HepG2 (cell line): ENCODE results near the gene CFAP54. TPM values are rescaled to one million over a fixed set of nuclear protein-coding genes. Genes with fewer than 3 reads are reported as not detected.
A peak's percentile ranks its signal among the peaks of the same experiment; 100 is the strongest.

ENCODE experiments used
- ELF4 ChIP-seq: sonication (generic); formaldehyde crosslinking; IDR thresholded peaks from 2 replicates; pipeline ENCODE4 v1.5.0; 2020; ENCODE audit warnings: missing genetic modification reagents, mild to moderate bottlenecking, moderate library complexity, borderline replicate concordance
- ETV6 ChIP-seq: sonication (generic); formaldehyde crosslinking; conservative IDR thresholded peaks from 2 replicates; pipeline ENCODE4 v1.4.0; 2020; ENCODE audit warnings: missing genetic modification reagents
- FOXJ3 ChIP-seq: sonication (generic); formaldehyde crosslinking; IDR thresholded peaks from 2 replicates; pipeline ENCODE4 v1.4.0; 2020; ENCODE audit warnings: missing genetic modification reagents, mild to moderate bottlenecking, borderline replicate concordance
- HMGA1 ChIP-seq: sonication (generic); formaldehyde crosslinking; conservative IDR thresholded peaks from 2 replicates; pipeline ENCODE4 v1.4.0; 2020; ENCODE audit warnings: missing genetic modification reagents
- HNRNPUL1 ChIP-seq: fragments of 200-400 bp; formaldehyde crosslinking; IDR thresholded peaks from 2 replicates; pipeline ENCODE4 v1.6.1; 2017; ENCODE audit warnings: low read depth, mild to moderate bottlenecking, low read length, moderate library complexity
- KDM2A ChIP-seq: sonication (generic); formaldehyde crosslinking; IDR thresholded peaks from 2 replicates; pipeline ENCODE4 v1.4.0; 2020; ENCODE audit warnings: low read depth, missing genetic modification reagents, borderline replicate concordance
- MATR3 ChIP-seq: sonication (generic); formaldehyde crosslinking; IDR thresholded peaks from 2 replicates; pipeline ENCODE4 v1.4.0; 2020; ENCODE audit warnings: missing genetic modification reagents
- XBP1 ChIP-seq: sonication (generic); formaldehyde crosslinking; IDR thresholded peaks from 2 replicates; pipeline ENCODE4 v1.5.0; 2020; ENCODE audit warnings: missing genetic modification reagents
- ZNF274 ChIP-seq: sonication (generic); formaldehyde crosslinking; IDR thresholded peaks from 2 replicates; pipeline ENCODE4 v1.5.1; 2020; ENCODE audit warnings: mild to moderate bottlenecking, missing genetic modification reagents
- ZNF335 ChIP-seq: sonication (generic); formaldehyde crosslinking; IDR thresholded peaks from 2 replicates; pipeline ENCODE4 v1.4.0; 2020; ENCODE audit warnings: missing genetic modification reagents
- ZNF382 ChIP-seq: sonication (generic); formaldehyde crosslinking; IDR thresholded peaks from 2 replicates; pipeline ENCODE4 v1.5.0; 2020; ENCODE audit warnings: missing genetic modification reagents, mild to moderate bottlenecking, borderline replicate concordance
- ZNF441 ChIP-seq: sonication (generic); formaldehyde crosslinking; IDR thresholded peaks from 2 replicates; pipeline ENCODE4 v1.7.0; 2021; ENCODE audit warnings: missing genetic modification reagents, borderline replicate concordance
- ZNF607 ChIP-seq: sonication (generic); formaldehyde crosslinking; IDR thresholded peaks from 2 replicates; pipeline ENCODE4 v1.5.1; 2020; ENCODE audit warnings: missing genetic modification reagents, mild to moderate bottlenecking, borderline replicate concordance
- ZNF724P ChIP-seq: sonication (generic); formaldehyde crosslinking; IDR thresholded peaks from 2 replicates; pipeline ENCODE4 v1.8.0; 2022; ENCODE audit warnings: missing genetic modification reagents, borderline replicate concordance
- polyA plus RNA-seq, 8 experiments: library from polyadenylated mRNA; depleted of rRNA in 3 of 8; stranded (reverse) in 7 of 8; unstranded in 1 of 8; fragments of >200 nt; fragmentation: Illumina TruSeq in 4 of 8; extraction: Trizol in 4 of 8; gene quantifications; 2 replicates each; pipeline versions ENCODE4 v1.2.1 to v1.2.3, GENCODE V29; 2011 to 2016; ENCODE audit warnings: low read depth in 4 of 8, missing spikeins in 1 of 8, mixed read lengths in 1 of 8; ENCODE audit not compliant: insufficient read depth in 1 of 8
- total RNA-seq, 5 experiments: library from RNA; depleted of rRNA; stranded (reverse); fragments of >200 nt; fragmentation: Illumina TruSeq; extraction: Trizol; gene quantifications; 2 replicates each; pipeline ENCODE4 v1.2.3, GENCODE V29; 2016; ENCODE audit warnings: low read depth in 1 of 5
- TF ChIP-seq, protein P1 (sequence below): sonication (generic); formaldehyde crosslinking; IDR thresholded peaks from 2 replicates; pipeline ENCODE4 v1.5.1; 2020; ENCODE audit warnings: mild to moderate bottlenecking, missing genetic modification reagents, moderate library complexity
- TF ChIP-seq, protein P2 (sequence below): IDR thresholded peaks from 2 replicates; pipeline ENCODE4 v1.6.1; 2018; ENCODE audit warnings: missing genetic modification reagents
- TF ChIP-seq, protein P3 (sequence below): sonication (generic); formaldehyde crosslinking; IDR thresholded peaks from 2 replicates; pipeline ENCODE4 v1.8.0; 2022; ENCODE audit warnings: missing genetic modification reagents, mild to moderate bottlenecking, inconsistent platforms, borderline replicate concordance
- TF ChIP-seq, protein P4 (sequence below): sonication (generic); formaldehyde crosslinking; IDR thresholded peaks from 2 replicates; pipeline ENCODE4 v1.4.0; 2020; ENCODE audit warnings: mild to moderate bottlenecking, missing genetic modification reagents
- TF ChIP-seq, protein P5 (sequence below): sonication (generic); formaldehyde crosslinking; conservative IDR thresholded peaks from 2 replicates; pipeline ENCODE4 v1.8.0; 2022; ENCODE audit warnings: low read depth, missing genetic modification reagents
- TF ChIP-seq, protein P6 (sequence below): sonication (generic); formaldehyde crosslinking; IDR thresholded peaks from 2 replicates; pipeline ENCODE4 v1.5.0; 2020; ENCODE audit warnings: mild to moderate bottlenecking, missing genetic modification reagents
- TF ChIP-seq, protein P7 (sequence below): sonication (generic); formaldehyde crosslinking; IDR thresholded peaks from 2 replicates; pipeline ENCODE4 v1.4.0; 2020; ENCODE audit warnings: mild to moderate bottlenecking, low read depth, missing genetic modification reagents

CFAP54 gene
- total and polyA plus RNA-seq, 2 of the 13 experiments (the other 11 are each of a cell fraction or from before 2014, with no cell fraction given) = not detected

DNA sequence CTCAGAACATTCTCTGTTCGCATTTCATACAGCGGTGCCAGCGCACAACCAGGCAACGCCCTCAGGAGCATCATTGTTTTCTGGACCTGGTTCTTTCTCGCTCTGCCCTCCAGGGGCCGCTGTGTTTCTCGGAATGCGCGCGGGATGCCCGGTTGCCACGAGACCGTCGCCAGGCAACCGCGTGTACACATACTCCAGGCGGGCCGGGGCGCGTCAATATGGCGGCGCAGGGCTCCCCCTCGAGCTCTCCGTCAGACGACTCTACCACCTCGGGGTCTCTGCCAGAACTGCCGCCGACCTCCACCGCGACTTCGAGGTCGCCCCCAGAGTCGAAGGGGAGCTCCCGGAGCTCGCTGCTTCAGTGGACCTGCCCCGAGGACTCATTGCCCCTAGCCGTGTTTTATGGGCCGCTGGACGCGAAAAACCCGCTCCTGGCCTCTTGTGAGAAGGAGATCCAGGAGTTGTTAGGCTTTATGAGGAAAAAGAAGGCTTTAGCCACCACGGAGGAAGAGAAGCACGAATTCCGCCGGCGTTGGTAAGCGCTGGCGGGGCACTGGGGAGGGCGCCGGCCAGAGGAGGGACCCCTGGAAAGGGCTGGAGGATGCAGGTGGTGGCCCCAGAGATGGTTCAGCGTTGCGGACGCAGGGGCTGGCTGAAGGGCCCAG, at the start of gene CFAP54 (continued):
- TF ChIP-seq, protein P1, sequence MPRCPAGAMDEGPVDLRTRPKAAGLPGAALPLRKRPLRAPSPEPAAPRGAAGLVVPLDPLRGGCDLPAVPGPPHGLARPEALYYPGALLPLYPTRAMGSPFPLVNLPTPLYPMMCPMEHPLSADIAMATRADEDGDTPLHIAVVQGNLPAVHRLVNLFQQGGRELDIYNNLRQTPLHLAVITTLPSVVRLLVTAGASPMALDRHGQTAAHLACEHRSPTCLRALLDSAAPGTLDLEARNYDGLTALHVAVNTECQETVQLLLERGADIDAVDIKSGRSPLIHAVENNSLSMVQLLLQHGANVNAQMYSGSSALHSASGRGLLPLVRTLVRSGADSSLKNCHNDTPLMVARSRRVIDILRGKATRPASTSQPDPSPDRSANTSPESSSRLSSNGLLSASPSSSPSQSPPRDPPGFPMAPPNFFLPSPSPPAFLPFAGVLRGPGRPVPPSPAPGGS (CRISPR knock-in tag) = no peak
- TF ChIP-seq ZNF607 (CRISPR knock-in tag) (no peak), ZNF724P (no peak), HMGA1 (CRISPR knock-in tag) (no peak), ZNF335 (CRISPR knock-in tag) (0 out of 2 replicates have a peak, but pooled peaks have one; percentile 28), ETV6 (no peak), ZNF382 (no peak), ELF4 (no peak), MATR3 (CRISPR knock-in tag) (no peak), XBP1 (CRISPR knock-in tag) (no peak), HNRNPUL1 (no peak), KDM2A (CRISPR knock-in tag) (peak; percentile 89; the same call in 1 of the 2 replicates), ZNF274 (CRISPR knock-in tag) (peak; percentile 78; the same call in 1 of the 2 replicates), ZNF441 (CRISPR knock-in tag) (no peak), FOXJ3 (CRISPR knock-in tag) (peak; percentile 77)
- TF ChIP-seq, protein P2, sequence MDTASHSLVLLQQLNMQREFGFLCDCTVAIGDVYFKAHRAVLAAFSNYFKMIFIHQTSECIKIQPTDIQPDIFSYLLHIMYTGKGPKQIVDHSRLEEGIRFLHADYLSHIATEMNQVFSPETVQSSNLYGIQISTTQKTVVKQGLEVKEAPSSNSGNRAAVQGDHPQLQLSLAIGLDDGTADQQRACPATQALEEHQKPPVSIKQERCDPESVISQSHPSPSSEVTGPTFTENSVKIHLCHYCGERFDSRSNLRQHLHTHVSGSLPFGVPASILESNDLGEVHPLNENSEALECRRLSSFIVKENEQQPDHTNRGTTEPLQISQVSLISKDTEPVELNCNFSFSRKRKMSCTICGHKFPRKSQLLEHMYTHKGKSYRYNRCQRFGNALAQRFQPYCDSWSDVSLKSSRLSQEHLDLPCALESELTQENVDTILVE (CRISPR knock-in tag) = no peak
- TF ChIP-seq, protein P3, sequence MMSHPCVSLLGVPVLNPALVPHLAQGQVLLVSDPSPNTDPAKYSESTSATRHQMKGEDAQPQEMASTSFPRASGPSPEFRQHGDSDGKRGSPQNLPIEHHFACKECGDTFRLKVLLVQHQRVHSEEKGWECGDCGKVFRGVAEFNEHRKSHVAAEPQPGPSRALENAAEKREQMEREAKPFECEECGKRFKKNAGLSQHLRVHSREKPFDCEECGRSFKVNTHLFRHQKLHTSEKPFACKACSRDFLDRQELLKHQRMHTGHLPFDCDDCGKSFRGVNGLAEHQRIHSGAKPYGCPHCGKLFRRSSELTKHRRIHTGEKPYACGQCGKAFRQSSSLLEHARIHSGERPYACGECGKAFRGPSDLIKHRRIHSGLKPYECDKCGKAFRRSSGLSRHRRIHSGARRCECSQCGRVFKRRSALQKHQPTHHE (CRISPR knock-in tag) = no peak
- TF ChIP-seq, protein P4, sequence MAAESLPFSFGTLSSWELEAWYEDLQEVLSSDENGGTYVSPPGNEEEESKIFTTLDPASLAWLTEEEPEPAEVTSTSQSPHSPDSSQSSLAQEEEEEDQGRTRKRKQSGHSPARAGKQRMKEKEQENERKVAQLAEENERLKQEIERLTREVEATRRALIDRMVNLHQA = no peak
- TF ChIP-seq, protein P5, sequence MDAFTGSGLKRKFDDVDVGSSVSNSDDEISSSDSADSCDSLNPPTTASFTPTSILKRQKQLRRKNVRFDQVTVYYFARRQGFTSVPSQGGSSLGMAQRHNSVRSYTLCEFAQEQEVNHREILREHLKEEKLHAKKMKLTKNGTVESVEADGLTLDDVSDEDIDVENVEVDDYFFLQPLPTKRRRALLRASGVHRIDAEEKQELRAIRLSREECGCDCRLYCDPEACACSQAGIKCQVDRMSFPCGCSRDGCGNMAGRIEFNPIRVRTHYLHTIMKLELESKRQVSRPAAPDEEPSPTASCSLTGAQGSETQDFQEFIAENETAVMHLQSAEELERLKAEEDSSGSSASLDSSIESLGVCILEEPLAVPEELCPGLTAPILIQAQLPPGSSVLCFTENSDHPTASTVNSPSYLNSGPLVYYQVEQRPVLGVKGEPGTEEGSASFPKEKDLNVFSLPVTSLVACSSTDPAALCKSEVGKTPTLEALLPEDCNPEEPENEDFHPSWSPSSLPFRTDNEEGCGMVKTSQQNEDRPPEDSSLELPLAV = no peak
- TF ChIP-seq, protein P6, sequence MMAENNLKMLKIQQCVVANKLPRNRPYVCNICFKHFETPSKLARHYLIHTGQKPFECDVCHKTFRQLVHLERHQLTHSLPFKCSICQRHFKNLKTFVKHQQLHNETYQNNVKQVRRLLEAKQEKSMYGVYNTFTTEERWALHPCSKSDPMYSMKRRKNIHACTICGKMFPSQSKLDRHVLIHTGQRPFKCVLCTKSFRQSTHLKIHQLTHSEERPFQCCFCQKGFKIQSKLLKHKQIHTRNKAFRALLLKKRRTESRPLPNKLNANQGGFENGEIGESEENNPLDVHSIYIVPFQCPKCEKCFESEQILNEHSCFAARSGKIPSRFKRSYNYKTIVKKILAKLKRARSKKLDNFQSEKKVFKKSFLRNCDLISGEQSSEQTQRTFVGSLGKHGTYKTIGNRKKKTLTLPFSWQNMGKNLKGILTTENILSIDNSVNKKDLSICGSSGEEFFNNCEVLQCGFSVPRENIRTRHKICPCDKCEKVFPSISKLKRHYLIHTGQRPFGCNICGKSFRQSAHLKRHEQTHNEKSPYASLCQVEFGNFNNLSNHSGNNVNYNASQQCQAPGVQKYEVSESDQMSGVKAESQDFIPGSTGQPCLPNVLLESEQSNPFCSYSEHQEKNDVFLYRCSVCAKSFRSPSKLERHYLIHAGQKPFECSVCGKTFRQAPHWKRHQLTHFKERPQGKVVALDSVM (CRISPR knock-in tag) = no peak
- TF ChIP-seq, protein P7, sequence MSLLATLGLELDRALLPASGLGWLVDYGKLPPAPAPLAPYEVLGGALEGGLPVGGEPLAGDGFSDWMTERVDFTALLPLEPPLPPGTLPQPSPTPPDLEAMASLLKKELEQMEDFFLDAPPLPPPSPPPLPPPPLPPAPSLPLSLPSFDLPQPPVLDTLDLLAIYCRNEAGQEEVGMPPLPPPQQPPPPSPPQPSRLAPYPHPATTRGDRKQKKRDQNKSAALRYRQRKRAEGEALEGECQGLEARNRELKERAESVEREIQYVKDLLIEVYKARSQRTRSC = no peak
